ENCODE results near the gene LCMT1.
A peak's percentile ranks its signal among the peaks of the same experiment; 100 is the strongest.
"Not testable (repeated sequence)": the region's sequence is repeated elsewhere in the genome, so short reads cannot be mapped to it uniquely, and the experiment has no call there.

The LCMT1 gene

DNA sequence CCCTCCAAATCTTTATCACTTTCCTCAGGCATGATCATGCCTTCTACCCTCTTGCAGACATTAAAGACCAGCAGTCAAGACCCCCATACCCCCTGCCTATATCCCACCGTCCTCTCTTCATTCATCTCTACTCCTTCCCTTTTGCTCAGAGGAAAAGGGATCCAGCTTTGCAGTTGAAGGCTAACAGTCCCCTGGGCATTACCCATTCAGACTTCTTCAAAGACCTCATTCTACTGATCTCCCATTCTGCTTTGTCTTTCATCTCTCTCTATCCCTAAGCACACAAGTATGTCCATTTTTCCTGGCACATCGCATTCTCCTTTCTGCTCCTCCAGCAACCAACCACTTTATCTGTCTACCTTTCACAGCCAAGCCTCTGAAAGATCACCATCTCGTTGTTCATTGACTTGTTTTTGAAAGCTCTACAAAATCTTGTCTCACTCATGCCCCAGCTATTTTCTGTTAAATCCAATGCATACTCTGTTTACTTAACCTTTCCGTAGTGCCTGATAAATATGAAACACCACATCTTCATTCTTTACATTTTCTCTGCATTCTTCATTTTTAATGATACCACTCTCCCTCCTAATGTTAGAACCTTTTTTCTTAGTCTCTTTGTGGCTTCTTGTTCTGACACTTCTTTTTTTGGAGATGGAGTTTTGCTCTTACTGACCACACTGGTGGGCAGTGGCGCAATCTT lies 14.1 kb upstream of the LCMT1 start:
- peak; percentile 50 for DNase-seq

DNA sequence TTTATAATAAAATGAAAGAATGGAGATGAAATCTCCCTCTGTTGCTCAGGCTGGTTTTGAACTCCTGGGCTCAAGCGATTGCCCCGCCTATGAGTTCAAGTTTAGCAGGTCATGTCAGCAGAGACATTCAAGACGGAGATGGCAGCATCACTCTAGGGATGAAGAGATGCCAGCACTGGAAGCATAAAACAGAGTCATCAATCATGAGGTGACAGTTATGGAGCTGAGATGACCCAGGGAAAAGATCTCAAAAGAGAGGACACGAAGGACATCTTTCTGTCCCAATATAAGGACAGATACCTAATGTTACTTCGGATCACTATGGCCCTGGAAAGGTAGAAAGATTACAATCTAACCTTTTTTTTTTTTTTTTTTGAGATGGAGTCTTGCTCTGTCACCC lies 11.0 kb upstream of the LCMT1 start:
- no peak for DNase-seq

DNA sequence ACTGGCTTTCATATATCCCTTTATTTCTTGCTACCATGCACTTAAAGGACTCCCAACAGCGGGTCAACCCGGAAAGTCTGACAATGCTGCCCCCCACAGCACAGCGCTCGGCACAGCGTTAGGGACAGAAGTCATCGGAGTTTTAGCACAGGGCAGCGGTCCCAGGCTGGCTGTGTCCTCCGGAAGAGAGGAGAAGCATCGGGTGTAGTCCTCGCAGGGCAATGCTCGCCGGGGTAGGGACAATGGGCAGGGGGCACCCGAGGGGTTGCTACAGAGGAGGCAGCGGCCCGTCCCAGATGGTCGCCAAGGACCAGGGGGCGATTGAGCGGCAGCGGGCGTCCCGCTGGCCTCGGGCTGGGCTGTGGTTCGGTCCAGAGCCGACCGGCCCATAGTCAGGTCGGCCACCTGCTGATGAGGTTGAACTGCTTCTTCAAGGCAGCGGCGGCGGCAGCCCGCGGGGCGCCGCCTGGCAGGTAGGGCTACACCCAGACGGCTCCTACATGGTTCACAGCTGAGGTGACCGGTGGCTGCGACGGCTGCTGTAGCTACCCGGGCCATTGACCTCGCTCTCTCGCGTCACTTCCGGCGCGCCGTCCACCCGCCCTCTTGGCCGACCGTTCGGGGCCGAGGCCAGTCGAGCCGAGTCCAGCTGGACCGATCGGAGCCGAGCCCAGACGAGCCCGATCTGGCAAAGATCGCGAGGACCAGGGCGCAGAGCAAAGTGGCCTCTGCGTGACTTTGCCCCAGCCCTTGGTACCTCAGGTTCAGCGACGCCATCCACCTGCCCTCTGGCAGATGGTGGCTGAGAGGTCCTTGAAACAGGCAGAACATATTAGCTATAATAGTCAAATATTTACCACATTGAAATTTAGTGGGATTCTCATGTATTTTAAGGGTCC lies 4.7 kb upstream of the LCMT1 start:
- peak; percentile 71 for DNase-seq

DNA sequence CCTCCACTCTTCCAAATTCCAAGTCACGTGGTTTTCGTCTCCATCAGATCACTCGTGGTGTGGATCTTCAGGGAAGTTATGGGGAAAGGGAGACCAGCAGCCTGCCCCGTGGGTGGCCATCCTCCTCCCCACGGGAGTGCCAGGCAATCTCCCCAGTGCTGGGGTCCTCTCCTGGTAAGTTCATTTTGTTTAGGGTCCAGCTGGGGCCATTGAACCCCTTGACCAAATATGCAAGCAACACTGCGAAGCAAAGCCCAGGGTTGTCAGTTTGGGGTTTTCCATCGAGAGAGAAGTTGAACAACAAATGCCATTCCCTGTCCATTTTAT lies 4.1 kb upstream of the LCMT1 start:
- DNase-seq, result no peak

DNA sequence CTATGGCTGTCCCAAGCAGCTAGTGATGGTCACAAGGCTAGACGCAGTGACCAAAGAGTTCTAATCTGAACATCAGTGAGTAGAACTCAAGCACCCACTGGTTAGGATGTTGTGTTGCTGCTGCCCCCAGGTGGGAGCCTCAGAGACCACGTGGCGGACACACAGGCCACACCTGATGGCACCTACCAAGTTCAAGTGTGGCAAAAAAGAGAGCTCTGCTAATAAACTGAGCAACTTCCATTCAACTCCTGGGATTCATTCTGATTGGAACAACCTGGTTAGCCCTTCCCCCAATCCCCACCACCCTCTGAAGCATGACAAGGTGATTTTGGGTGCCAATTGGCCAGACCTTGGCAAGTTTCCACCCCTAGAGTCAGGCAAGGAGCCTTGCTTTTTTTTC lies 3.5 kb upstream of the LCMT1 start:
- no peak for DNase-seq

DNA sequence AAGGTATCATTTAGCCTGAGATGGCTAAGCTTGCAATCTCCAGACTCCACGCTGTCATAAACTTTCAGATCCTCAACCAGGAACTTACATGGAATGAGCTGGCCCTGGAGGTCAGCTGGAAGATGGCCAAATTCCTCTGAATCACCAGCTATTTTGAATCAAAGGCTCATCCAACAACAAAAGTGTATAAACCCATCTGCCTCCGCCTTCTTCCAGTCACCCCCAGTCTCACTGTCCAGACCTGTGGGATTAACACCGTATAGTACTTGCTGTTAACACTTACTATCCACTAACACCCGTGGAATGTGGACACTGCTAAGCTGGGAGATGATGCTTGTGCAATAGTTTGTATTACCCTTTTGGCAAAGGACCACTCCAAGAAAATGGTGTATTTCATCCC lies 1.9 kb upstream of the LCMT1 start:
- DNase-seq, result peak; percentile 53

DNA sequence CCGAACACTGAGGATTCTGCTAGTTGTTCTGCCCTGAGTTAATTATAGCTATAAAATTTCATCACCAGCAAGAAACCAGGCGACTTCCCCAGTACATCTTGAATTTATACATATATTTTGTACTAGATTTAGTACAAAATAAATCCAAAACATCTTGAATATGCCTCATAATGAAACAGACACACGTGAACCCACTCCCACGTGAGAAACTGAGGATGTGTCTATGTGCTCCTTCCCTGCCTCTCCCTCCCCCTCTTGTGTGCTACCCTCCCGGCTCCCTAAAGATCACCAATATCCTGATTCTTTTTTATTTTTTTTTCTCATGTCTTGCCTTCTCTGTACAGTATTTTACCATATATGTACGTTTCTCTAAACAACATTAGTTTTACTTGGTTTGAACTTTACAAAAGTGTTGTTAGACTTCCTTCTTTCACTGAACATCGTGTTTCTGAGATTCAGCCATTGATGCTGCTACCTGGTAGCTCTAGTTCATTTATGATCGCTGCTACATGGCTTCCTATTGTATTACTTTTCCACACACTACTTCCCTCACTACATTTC lies 1.1 kb upstream of the LCMT1 start:
- peak; percentile 20 for DNase-seq

DNA sequence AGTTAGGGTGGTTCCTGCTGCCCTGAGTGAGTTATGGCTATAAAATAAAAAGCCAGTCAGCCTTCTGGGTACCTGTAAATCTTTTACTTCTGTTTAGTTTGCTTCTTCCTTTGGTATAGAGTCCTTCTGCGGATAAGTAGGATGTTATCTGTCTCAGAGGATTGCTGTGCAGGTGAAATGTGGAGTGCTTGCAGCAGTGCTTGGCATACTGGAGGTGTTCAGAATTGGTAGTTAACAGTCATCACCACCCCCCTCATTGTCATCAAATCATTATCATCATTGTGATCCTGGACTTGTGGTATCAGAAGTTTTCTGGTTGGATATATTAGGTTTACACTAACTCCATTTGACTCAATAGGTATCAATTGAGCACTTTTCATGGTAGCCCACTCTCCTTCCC lies 2.6 kb downstream of the LCMT1 start:
- DNase-seq, result no peak

DNA sequence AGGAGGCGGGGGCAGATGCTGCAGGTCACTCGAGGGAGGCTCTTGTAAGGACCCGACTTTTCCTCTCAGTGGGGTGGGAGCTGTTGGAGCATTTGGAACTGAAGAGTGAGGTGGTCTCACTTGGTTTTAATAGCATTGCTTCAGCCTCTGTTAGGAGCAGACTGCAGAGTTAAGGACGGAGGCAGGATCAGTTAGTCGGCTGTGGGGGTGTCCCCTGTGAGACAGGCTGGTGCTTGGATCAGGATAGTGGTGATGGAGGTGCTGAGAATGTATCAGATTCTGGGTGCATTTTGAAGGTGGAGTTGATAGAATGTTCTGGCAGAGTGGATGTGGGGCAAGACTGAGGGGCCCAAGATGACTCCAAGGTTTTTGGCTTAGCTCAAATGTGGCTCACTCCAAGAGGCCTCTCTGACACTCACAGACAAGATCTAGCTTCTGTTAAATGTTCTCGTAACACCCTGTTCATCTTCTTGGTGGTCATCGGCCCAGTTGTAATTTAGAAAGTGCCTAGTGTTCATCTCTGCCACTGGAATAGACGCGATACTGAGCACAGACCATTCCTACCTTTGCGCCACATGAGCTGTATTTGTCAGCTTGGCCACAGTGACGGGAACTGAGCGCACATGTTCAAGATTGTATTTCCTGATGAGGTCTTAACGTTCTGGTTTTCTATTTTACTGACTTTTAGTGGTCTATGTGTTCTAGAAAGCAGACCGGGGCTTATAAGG lies 7.5 kb downstream of the LCMT1 start:
- DNase-seq, result no peak

DNA sequence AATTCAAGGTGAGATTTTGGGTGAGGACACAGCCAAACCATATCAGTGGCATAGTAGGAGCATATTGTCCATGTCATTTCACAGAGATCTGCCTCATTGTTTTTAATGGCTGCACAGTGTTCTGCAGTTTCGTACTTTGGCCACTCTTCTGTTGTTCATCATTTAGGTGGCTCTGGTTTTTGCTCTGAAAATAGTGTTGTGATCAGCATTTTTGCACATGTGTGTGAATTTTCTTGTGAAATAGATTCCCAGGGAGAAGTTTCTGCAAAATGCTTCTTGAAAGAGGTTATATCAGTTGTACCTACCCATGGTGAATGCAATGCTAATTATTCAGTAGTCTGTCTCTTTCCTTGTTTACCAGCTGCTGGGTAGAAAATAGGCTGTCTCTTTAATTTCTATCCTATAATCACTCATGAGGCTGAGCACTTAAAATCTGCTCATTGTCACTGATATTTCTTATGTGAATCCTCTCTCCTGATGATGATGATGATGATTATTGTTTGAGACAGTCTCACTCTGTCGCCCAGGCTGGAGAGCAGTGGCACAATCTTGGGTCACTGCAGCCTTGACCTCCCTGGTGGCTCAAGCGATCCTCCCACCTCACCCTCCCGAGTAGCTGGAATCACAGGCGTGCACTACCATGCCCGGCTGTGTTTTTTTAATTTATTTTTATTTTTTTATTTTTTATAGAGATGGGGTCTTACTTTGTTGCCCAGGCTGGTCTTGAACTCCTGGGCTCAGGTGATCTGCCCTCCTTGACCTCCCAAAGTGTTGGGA lies 10.5 kb downstream of the LCMT1 start:
- no peak for DNase-seq

DNA sequence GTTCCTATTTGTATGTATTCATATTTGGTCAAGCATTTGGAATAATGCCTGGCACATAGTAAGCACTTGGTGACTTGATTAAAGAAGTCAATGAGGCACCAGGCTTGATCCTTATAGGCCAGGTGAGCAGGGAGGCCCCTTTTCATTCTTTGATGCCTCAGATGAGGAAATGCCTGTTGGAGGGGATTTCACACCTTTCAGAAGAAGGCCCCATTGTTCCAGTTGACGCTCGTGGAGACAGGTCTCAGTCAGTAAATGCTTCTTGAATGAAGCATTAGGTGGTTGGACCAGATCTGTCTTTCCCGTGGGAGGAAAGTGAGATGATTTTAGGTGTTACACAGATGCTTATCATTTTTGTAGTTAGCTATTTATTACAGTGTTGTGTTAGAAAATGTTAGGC lies 13.0 kb downstream of the LCMT1 start:
- no peak for DNase-seq

DNA sequence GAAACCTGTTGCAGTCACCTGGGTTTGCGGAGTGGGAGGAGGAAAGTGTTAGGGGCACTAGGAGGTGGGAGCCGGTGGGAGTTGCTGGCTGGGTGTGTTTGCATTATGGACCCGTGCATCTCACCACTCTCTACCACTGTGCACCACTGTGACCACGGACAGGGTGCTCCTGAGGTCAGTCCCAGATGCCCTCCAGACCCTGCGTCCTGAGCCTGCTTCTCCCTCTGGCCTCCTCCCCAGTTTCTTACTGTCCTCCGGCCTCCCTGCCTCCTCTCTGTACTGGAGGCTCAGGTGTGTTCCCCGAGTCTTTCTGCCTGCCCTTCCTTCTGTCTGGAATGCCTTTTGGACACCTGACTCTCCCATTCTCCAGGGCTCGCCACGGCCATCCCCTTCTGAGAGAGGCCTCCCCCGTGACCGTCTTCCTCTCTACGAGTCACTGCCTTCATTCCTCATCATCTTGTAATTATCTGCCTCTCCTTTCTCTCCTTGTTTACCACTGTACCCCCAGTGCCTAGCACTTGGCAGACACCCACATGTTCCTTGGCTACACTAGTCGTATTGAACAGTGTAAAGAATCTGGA lies 14.6 kb downstream of the LCMT1 start:
- not testable (repeated sequence) for DNase-seq

DNA sequence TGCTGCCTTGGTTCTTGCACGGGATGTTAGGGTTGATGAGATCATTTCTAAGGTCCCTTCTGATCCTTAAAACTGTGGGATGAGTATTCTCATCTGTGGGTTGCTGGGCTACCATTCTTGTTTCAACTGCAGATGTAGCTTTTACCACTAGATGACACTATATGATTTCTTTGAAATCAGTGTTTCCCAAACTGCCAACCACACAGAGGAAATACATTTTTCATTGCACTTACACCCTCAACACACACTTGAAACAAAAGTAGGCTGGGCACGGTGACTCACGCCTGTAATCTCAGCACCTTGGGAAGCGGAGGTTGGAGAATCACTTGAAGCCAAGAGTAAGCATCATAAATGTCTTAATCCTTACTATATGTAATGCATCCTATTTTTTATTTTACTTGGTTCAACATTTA lies 15.3 kb downstream of the LCMT1 start:
- DNase-seq, result peak; percentile 81

DNA sequence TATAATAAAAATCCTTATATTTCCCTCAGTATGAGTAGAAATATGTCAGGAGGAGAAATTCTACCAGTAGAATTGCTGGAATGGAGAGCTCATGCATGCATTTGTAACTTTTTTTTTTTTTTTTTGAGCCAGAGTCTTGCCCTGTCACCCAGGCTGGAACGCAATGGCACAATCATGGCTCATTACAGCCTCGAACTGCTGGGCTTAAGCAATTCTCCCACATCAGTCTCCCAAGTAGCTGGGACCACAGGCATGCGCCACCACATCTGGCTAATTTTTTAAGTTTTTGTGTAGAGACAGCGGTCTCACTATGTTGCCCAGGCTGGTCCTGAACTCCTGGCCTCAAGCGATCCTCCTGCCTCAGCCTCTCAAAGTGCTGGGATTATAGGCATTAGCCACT lies 21.2 kb downstream of the LCMT1 start:
- peak; percentile 2 for DNase-seq

DNA sequence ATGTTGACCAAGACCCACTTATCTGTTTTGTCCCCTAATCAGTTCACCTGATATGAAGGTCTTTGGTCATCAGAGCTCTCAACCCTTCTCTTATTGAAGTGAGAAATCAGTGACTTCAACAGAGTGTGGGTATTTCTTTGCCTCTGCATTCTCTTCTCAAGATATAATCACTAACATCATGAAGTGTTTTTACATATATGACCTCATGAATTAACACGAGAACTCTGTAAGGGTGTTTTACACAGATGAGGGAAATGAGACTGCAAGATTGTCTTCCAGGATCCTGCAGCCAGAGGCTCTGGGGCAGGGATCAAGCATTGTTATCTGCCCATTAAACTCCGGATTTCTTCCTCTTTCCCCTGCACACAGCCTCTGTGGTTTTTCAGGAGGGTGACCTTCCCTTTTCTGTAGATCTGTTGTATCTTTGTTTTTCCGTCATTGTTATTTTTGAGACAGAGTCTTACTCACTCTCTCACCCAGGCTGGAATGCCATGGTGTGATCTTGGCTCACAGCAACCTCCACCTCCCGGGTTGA lies 22.7 kb downstream of the LCMT1 start:
- peak; percentile 89 for DNase-seq

DNA sequence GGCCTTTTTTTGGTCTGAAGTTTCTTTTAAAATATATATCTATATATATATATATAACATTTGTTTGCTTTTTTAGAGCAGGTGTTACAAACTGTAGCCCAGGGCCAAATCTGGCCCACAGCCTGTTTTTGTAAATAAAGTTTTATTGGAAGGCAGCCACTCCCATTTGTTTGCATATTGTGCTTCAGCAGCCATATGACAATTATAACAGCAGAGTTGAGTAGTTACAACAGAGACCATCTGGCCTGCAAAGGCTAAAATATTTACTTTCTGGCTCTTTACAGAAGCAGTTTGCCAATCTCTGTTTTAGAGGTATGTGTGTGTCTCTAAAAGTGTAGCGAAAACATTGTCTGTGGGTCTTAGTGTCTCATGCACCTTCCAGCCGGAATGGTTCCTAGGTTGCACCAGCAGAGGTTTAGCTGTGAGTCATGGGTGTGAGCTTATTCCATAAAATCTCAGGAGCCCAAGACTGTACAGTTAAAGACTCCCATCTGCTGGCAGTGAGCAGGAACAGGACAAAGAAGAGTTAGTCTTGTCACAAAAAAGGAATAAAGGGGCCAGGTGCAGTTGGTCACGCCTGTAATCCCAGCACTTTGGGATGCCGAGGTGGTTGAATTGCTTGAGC lies 23.8 kb downstream of the LCMT1 start:
- DNase-seq, result no peak

DNA sequence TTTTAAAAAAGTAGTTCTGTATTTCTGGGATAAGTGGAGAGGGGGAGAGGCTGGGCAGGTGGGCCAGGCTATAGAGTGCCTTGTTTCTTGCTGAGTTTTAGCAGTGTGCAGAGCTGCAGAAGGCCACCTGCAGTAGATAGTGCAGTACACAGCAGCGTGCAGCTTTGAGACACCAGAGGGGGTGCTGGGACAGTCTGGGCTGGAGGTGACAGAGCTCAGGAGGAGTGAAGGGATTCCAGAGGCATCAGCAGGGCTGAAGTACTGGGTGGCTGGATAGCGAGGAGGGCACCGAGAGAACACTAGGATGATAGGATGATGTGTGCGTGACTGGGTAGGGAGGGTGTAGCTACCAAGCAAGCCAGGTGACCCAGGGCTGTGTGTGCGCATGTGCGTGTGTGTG lies 26.6 kb downstream of the LCMT1 start:
- DNase-seq, result no peak

DNA sequence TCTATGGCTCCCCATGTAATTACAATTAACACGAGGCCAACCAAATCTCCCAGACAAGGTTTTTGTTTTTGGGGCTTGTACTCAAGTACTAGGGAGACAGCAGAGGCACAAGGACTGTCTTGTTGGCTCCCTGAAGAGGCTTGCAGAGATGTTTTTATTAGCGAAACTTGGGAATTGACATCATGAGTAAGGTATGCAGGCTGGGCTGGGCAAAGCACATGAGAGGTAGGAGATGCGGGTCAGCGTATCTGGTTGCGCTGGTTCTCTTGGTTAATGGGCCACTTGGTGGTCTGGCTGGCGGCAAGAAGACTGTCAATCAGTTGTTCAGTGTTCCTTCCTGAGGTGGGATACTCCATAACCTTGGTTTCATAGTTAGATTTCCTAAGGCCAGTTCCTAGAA lies 28.9 kb downstream of the LCMT1 start:
- no peak for DNase-seq

DNA sequence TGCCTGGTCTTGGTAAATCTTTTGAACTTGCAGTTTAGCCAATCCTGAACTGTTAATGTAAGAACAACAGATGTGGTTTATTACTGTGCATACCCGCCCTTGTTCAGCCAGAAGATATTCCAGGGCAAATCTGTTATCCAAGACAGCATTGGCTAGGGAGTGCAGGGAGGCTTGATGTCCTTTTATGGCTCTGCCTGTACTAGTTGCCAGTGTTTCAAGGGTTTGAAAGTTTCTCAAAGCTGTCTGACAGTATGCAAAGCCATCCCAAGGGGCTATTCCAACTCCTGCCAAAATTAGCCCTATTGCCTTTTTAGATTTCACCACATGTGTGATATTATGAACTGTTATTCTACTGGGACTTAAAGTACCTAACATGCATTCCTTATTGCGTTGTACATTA lies 30.1 kb downstream of the LCMT1 start:
- DNase-seq, result no peak

DNA sequence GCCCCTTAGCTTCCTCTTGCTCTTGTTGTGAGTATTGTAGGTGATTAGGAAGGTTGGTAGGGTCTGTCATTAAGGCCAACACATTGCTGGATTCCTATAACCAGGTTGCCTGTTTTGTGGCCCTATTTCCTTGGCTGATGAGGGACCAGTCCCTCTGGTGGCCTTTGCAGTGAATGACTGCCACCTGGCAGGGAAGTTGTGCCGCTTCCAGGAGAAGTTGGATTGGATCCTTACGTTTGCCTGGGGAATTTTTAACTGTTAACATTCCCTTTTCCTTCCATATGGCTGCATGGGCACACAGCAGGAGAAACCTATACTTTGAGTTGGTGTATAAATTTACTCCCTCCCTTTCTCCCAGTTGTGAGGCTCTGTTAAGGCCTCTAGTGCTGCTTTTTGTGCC lies 32.4 kb downstream of the LCMT1 start:
- DNase-seq, result no peak

DNA sequence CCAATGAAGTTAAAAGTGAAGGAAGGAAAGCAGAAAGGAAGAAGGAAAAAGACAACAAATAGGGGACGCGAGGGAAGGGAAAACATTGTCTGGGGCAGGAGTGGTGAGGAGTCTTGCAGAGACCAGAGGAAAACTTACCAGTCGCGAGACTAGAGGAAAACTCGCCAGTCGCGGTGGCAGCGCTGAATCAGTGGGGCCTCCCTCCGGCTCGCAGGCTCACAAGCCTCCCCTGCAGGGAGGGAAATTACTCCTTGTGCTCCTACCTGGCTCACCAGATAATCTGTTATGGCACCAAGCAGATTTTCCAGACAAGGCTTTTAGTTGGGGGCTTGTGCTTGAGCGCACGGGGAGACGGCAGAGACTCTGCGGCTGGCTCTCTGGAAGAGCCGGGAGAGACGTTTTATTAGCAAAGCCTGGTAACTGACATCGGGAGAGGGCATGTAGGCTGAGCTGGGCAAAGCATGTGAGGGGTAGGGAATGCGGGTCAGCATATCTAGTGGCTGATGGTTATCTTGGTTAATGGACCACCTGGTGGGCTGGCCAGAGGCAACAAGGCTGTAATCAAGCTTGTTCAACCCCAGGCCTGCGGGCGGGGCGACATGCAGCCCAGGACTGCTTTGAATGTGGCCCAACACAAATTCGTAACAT lies 37.1 kb downstream of the LCMT1 start:
- DNase-seq, result no peak

Data from MV-4-11 (cell line).